LNCaP clone FGC (cell line): ENCODE measurements around the gene DECR2.

ENCODE experiments used
- DNase-seq: peaks from one replicate; pipeline ENCODE4 v3.0.0-alpha.2; 2011; ENCODE audit warnings: low read depth
- H3K4me3 ChIP-seq: 2 replicates; pipeline ENCODE4 v1.5.1; 2011; ENCODE audit warnings: mild to moderate bottlenecking, low read depth, low read length, control low read depth
- TF ChIP-seq, protein P1 (sequence below): IDR thresholded peaks from 2 replicates; pipeline ENCODE4 v1.5.1; 2012; ENCODE audit warnings: mild to moderate bottlenecking; ENCODE audit not compliant: control insufficient read depth, insufficient read depth; ENCODE audit errors: extremely low read depth

The DECR2 gene

DNA sequence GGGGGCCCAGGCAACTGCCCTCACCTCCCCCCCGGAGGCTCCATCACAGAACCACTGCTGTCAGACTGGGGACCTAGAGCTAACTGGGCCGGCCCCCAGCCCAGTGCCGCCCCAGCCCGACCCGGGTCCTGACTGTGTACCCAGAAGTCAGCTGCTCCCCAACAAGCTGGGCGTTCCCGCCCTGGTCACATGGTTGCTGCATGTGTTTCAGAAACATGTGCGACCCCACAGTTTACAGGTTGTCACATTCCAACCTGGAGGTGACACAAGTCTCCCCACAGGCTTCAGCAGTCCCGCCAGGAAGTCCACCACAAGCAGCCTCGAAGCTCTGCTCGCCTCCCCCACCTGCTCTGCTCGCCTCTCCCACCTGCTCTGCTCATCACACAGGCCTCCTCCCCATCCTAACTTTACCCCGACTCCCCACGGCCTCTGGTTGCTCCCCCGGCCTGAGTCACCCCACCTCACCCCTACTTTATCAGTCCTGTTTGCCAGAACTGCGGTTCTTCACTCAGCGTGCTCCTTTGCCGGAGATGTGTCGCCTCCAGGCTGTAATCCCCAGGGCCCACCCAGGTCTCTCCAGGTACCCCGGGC, 32.3 kb upstream of the DECR2 start:
- no peak for DNase-seq
- H3K4me3 ChIP-seq = peak overlapping the region; percentile 47
- TF ChIP-seq, protein P1, sequence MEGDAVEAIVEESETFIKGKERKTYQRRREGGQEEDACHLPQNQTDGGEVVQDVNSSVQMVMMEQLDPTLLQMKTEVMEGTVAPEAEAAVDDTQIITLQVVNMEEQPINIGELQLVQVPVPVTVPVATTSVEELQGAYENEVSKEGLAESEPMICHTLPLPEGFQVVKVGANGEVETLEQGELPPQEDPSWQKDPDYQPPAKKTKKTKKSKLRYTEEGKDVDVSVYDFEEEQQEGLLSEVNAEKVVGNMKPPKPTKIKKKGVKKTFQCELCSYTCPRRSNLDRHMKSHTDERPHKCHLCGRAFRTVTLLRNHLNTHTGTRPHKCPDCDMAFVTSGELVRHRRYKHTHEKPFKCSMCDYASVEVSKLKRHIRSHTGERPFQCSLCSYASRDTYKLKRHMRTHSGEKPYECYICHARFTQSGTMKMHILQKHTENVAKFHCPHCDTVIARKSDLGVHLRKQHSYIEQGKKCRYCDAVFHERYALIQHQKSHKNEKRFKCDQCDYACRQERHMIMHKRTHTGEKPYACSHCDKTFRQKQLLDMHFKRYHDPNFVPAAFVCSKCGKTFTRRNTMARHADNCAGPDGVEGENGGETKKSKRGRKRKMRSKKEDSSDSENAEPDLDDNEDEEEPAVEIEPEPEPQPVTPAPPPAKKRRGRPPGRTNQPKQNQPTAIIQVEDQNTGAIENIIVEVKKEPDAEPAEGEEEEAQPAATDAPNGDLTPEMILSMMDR = no peak

GRCh38 chr16:369866-370436, 31.7 kb upstream of the DECR2 start:
- peak overlapping the region; percentile 47 for H3K4me3 ChIP-seq
- DNase-seq = no peak
- TF ChIP-seq, protein P1 = no peak

DNA sequence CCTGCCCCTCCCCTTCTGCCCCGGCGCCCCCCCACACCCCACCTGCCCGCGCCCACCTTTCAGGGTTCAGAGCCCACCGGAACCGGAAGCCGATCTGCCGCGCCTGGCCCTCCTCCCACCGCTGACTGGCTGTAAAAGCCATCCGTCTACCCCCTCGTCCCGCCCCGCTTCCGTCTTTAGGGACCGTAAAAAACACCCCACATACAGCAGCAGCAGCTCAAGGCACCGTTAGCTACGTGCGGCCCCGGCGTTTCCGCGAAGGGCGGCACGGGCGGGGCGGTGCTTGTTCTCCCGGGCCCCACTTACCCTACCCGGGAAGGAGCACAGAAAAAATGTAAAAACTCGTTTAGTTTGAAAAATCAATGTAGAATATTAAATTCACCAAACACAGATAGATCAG, 31.2 kb upstream of the DECR2 start, which contains the start of gene MRPL28:
MRPL28 (minus strand) TSS at position 96 of the 400 bp plus-strand sequence. CDS start 320 bp downstream, outside the sequence.
- peak within 1 kb of the TSS; percentile 47 for H3K4me3 ChIP-seq
- DNase-seq = peak; percentile 81
- TF ChIP-seq, protein P1 = no peak

DNA sequence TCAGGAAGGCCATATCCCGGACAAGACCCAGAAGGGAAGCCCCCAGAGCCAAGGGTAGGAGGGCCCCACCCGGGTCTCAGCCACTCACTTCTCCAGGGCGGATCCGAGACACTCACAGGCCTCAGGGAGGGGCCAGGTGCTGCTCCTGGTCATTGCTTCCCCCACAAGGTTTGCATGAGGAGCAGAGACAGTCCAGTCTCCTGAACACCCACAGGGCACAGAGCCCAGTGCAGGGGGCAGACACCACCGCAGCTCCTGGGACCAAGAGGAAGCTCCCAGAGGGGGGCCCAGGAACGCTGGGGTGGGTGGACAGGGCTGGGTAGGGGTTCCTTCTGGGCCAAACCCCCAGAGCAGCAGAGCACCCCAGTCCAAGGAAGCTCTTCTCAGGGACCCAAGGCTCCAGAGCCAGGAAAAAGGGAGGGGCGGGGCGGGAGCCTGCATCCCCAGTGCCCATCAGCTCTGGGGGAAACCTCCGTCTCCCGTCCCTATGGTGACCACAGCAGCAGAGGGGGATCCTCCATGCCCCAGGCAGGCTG, 30.6 kb upstream of the DECR2 start:
- TF ChIP-seq, protein P1 = no peak
- H3K4me3 ChIP-seq = 0 out of 2 replicates have a peak overlapping the region, but pooled peaks have one; percentile 47
- no peak for DNase-seq

GRCh38 chr16:371515-372301, 30.0 kb upstream of the DECR2 start:
- no peak for DNase-seq
- no peak overlapping the region for H3K4me3 ChIP-seq
- TF ChIP-seq, protein P1 = no peak

DNA sequence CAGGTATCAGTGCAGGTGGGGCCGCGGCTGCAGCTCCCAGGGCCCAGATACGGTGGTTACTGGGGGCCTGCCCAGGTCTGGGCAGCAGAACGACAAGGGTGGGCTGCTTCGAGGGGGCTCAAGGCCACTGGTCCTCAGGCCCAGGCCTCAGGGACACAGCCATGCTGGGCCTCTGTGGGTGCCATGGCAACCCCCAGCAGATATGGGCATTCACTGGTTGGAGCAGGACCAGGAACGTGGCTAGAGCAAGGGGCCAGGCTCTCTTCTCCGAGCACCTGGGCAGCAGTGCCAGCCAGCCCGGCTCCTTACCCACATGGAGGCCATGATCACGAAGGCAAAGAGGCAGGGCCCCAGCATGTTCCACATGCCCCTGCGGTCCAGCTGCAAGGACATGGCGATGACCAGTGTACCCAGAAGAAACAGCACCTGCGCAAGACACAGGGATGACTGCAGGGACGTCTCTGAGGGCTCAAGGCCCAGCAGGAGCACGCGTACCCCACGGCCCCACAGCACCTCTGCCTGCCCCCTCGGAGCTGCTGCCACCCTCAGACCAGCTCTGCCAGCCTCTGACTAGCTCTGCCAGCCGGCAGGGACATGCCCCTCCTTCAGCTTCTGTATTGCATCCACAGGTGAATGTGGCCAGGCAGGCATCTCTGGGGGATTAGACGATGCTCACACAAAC, 29.2 kb upstream of the DECR2 start:
- DNase-seq = no peak
- H3K4me3 ChIP-seq = no peak overlapping the region
- TF ChIP-seq, protein P1 = no peak
